ENCODE measurements around the gene PLCG2. TPM values are rescaled to one million over a fixed set of nuclear protein-coding genes. Genes with fewer than 3 reads are reported as not detected.

The PLCG2 gene
- total RNA-seq, 1 experiment from 2014 or later, result 6.0 TPM

GRCh38 chr16:81917375-81917774 is 138.3 kb downstream of the PLCG2 start:
- Histone ChIP-seq H2BK20ac (ENCODE audit: low read depth, low read length, poor library complexity, severe bottlenecking) (no peak overlapping the region), H3K9me3 (ENCODE audit: control insufficient read depth, low read depth, low read length) (no peaks in the 10 kb centered on the region), H3K4me1 (ENCODE audit: insufficient read depth, low read length) (no peaks in the 10 kb centered on the region), H3K56ac (ENCODE audit: insufficient read length, low read depth, low read length) (no peak overlapping the region), H3T11ph (ENCODE audit: low read length) (no peak overlapping the region), H2AFZ (ENCODE audit: low read length) (no peak overlapping the region), H4K8ac (replicated peaks; ENCODE audit: insufficient read length, low read depth, low read length) (no peak overlapping the region), H3K18ac (ENCODE audit: insufficient read length, low read depth, low read length) (no peak overlapping the region), H3K4ac (ENCODE audit: low read depth, low read length) (no peak overlapping the region), H2AK5ac (ENCODE audit: insufficient read length, low read length) (no peak overlapping the region), H2BK5ac (ENCODE audit: insufficient read length, low read length) (no peak overlapping the region), H3K79me1 (ENCODE audit: insufficient read depth, low read depth, low read length, poor library complexity, severe bottlenecking) (no peaks in the 10 kb centered on the region), H4K20me1 (ENCODE audit: control insufficient read depth, insufficient read depth, insufficient read length) (no peaks in the 10 kb centered on the region), H3K79me2 (ENCODE audit: insufficient read depth, low read length) (no peaks in the 10 kb centered on the region), H3K23ac (ENCODE audit: insufficient read length, low read depth, low read length) (no peak overlapping the region), H4K91ac (ENCODE audit: insufficient read length, low read depth, low read length) (no peak overlapping the region), H4K5ac (ENCODE audit: insufficient read length, low read depth, low read length) (no peak overlapping the region), H3K9ac (ENCODE audit: extremely low read depth, insufficient read length, low read length) (no peak overlapping the region), H2BK15ac (ENCODE audit: low read depth, low read length) (no peak overlapping the region), H3K27me3 (ENCODE audit: insufficient read depth, low read length) (no peaks in the 10 kb centered on the region), H3K4me2 (ENCODE audit: insufficient read depth, insufficient read length, low read length) (no peak overlapping the region), H3K23me2 (ENCODE audit: insufficient read length, low read depth, low read length, poor library complexity, severe bottlenecking) (no peaks in the 10 kb centered on the region), H2BK12ac (ENCODE audit: insufficient read length, low read depth, low read length) (no peak overlapping the region), H3K27ac (ENCODE audit: insufficient read length, low read depth, low read length) (no peak overlapping the region), H3K14ac (ENCODE audit: insufficient read depth, low read length) (no peak overlapping the region), H2BK120ac (ENCODE audit: low read depth, low read length, poor library complexity, severe bottlenecking) (no peak overlapping the region)
- no CpG with 5 or more reads among the region's 2 CpGs for WGBS (ENCODE audit: extremely low coverage, insufficient read length, low lambda C conversion rate)
- DNase-seq, result no peak
- Mint-ChIP-seq H3K36me3 (ENCODE audit: insufficient read depth in 1 of 3, low read depth in 3 of 3) (peaks cover 0 to 4% (median 0%) of the 10 kb centered on the region in 3 experiments; a peak in 2 of 7 replicates), H3K4me1 (peaks cover 2 to 5% of the 10 kb centered on the region in 2 experiments; a peak in 3 of 4 replicates), H3K9me3 (no peaks in the 10 kb centered on the region), H3K27me3 (ENCODE audit: low read depth) (no peaks in the 10 kb centered on the region), H3K27ac (no peak overlapping the region), H3K4me3 (no peak overlapping the region)
- TF ChIP-seq, protein P1, sequence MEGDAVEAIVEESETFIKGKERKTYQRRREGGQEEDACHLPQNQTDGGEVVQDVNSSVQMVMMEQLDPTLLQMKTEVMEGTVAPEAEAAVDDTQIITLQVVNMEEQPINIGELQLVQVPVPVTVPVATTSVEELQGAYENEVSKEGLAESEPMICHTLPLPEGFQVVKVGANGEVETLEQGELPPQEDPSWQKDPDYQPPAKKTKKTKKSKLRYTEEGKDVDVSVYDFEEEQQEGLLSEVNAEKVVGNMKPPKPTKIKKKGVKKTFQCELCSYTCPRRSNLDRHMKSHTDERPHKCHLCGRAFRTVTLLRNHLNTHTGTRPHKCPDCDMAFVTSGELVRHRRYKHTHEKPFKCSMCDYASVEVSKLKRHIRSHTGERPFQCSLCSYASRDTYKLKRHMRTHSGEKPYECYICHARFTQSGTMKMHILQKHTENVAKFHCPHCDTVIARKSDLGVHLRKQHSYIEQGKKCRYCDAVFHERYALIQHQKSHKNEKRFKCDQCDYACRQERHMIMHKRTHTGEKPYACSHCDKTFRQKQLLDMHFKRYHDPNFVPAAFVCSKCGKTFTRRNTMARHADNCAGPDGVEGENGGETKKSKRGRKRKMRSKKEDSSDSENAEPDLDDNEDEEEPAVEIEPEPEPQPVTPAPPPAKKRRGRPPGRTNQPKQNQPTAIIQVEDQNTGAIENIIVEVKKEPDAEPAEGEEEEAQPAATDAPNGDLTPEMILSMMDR (conservative IDR thresholded peaks at IDR 0.05), result no peak
